Suprapubic skin (tissue), 4 donors: Measurements from ENCODE around the gene WNK2. TPM values are rescaled to one million over a fixed set of nuclear protein-coding genes. Genes with fewer than 3 reads are reported as not detected.

Experiments used
- DNase-seq, 2 donors: peaks; one replicate each; pipeline ENCODE4 v3.0.0-alpha.2; 2019; ENCODE audit warnings: low spot score in 2 of 2
- H3K27ac ChIP-seq: fragments of 200-600 bp; sonication (generic); one replicate; pipeline ENCODE4 v1.5.1; 2019
- H3K27me3 ChIP-seq: fragments of 200-600 bp; sonication (generic); one replicate; pipeline ENCODE4 v1.5.1; 2019
- H3K36me3 ChIP-seq: fragments of 200-600 bp; sonication (generic); one replicate; pipeline ENCODE4 v1.5.1; 2019
- H3K4me1 ChIP-seq: fragments of 200-600 bp; sonication (generic); one replicate; pipeline ENCODE4 v1.5.1; 2019
- H3K4me3 ChIP-seq: fragments of 200-600 bp; sonication (generic); one replicate; pipeline ENCODE4 v1.5.1; 2019; ENCODE audit warnings: mild to moderate bottlenecking
- H3K9me3 ChIP-seq: fragments of 200-600 bp; sonication (generic); one replicate; pipeline ENCODE4 v1.5.1; 2019
- CTCF ChIP-seq, 2 donors: fragments of 200-600 bp in 1 of 2; fragments of 450-650 bp in 1 of 2; sonication (generic) in 1 of 2; IDR thresholded peaks; one replicate each; pipeline ENCODE4 v1.5.1; 2016 to 2019; ENCODE audit warnings: antibody characterized with exemption in 2 of 2, mild to moderate bottlenecking in 1 of 2, moderate library complexity in 1 of 2
- EP300 ChIP-seq: sonication (generic); formaldehyde crosslinking; IDR thresholded peaks from one replicate; pipeline ENCODE4 v1.6.1; 2017; ENCODE audit warnings: antibody characterized with exemption
- POLR2A ChIP-seq, 2 donors: fragments of 450-650 bp; IDR thresholded peaks; one replicate each; pipeline ENCODE4 v1.6.1; 2017; ENCODE audit warnings: antibody characterized with exemption in 2 of 2, mild to moderate bottlenecking in 2 of 2, moderate library complexity in 2 of 2
- POLR2AphosphoS5 ChIP-seq, 3 donors: sonication (generic); formaldehyde crosslinking; IDR thresholded peaks; one replicate each; pipeline ENCODE4 v1.6.1; 2017; ENCODE audit warnings: antibody characterized with exemption in 3 of 3
- WGBS: methylation state at CpG from one replicate; pipeline ENCODE4 v1.1.5; 2018; 5-methylcytosine and 5-hydroxymethylcytosine counted together
- total RNA-seq, 4 donors: library from RNA; depleted of rRNA; stranded (reverse); fragments of >200 nt; gene quantifications; one replicate each; pipeline ENCODE4 v1.1.0, GENCODE V29; 2016

Gene WNK2
- total RNA-seq, 4 donors from 2014 or later, result 39.5 to 93.7 (median 45.3) TPM

- TF ChIP-seq POLR2AphosphoS5 (IDR thresholded peaks at IDR 0.05), result no peak
Measured at GRCh38 chr9:93325307-93326035, 141.5 kb downstream of the WNK2 start.

GRCh38 chr9:93326056-93326455 is 142.1 kb downstream of the WNK2 start:
- Histone ChIP-seq H3K4me3 (no peak overlapping the region), H3K9me3 (no peaks in the 10 kb centered on the region), H3K27me3 (peaks cover 3% of the 10 kb centered on the region), H3K4me1 (no peaks in the 10 kb centered on the region), H3K36me3 (no peaks in the 10 kb centered on the region), H3K27ac (no peak overlapping the region)
- TF ChIP-seq CTCF (IDR thresholded peaks at IDR 0.05), result no peak
- no peak for TF ChIP-seq POLR2A (IDR thresholded peaks at IDR 0.05)
- no peak for TF ChIP-seq EP300
- TF ChIP-seq POLR2AphosphoS5 (IDR thresholded peaks at IDR 0.05), result no peak
- DNase-seq, result no peak
- WGBS, result 85% methylated on average over 9 of the region's 9 CpGs

More at GRCh38 chr9:93325307-93326035, 141.5 kb downstream of the WNK2 start:
- no peaks in the 10 kb centered on the region for H3K9me3 ChIP-seq
- no peak for DNase-seq
- H3K36me3 ChIP-seq, result no peaks in the 10 kb centered on the region
- H3K4me3 ChIP-seq, result no peak overlapping the region
- peaks cover 3% of the 10 kb centered on the region for H3K27me3 ChIP-seq
- no peaks in the 10 kb centered on the region for H3K4me1 ChIP-seq
- H3K27ac ChIP-seq, result no peak overlapping the region
- 92% methylated on average over 9 of the region's 22 CpGs for WGBS

GRCh38 chr9:93326654-93327053 is 142.7 kb downstream of the WNK2 start:
- DNase-seq, result no peak
- TF ChIP-seq POLR2AphosphoS5 (IDR thresholded peaks at IDR 0.05) (no peak), EP300 (no peak), POLR2A (IDR thresholded peaks at IDR 0.05) (no peak), CTCF (IDR thresholded peaks at IDR 0.05) (no peak)
- Histone ChIP-seq H3K4me1 (no peaks in the 10 kb centered on the region), H3K27ac (no peak overlapping the region), H3K27me3 (peaks cover 3% of the 10 kb centered on the region), H3K36me3 (no peaks in the 10 kb centered on the region), H3K9me3 (no peaks in the 10 kb centered on the region), H3K4me3 (no peak overlapping the region)
- whole genome bisulfite sequencing, result 90% methylated on average over 13 of the region's 13 CpGs

GRCh38 chr9:93329629-93330280 is 145.8 kb downstream of the WNK2 start:
- Histone ChIP-seq H3K27me3 (no peaks in the 10 kb centered on the region), H3K4me3 (no peak overlapping the region), H3K4me1 (no peaks in the 10 kb centered on the region), H3K9me3 (no peaks in the 10 kb centered on the region), H3K27ac (no peak overlapping the region), H3K36me3 (no peaks in the 10 kb centered on the region)
- DNase-seq, result no peak
- WGBS, result 56% methylated on average over 7 of the region's 7 CpGs
- no peak for TF ChIP-seq POLR2A (IDR thresholded peaks at IDR 0.05)
- no peak for TF ChIP-seq POLR2AphosphoS5 (IDR thresholded peaks at IDR 0.05)
- no peak for TF ChIP-seq CTCF (IDR thresholded peaks at IDR 0.05)
- no peak for TF ChIP-seq EP300

DNA sequence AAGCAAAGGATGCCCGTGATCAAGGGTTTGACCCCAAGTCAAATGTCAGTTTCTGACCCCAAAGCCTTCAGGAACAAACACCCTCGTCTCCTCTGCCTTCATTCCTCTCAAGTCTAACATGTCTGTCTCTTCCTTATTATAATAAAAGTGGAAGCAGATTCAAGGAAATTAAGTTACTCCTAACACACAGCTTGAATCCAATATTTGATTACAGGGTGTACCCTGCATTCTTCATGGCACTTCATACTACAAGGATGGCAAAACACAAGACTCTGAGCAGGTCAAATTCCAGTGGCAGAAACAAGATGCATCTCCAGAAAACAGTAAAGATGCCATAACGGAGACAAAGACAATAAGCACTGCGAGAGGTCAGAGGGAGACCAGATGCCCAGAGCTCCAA is 148.4 kb downstream of the WNK2 start:
- H3K4me1 ChIP-seq, result no peaks in the 10 kb centered on the region
- no peaks in the 10 kb centered on the region for H3K27me3 ChIP-seq
- no peak for TF ChIP-seq EP300
- TF ChIP-seq CTCF (IDR thresholded peaks at IDR 0.05), result no peak
- no peak for TF ChIP-seq POLR2AphosphoS5 (IDR thresholded peaks at IDR 0.05)
- no peak for TF ChIP-seq POLR2A (IDR thresholded peaks at IDR 0.05)
- H3K9me3 ChIP-seq, result peaks cover 5% of the 10 kb centered on the region
- H3K4me3 ChIP-seq, result no peak overlapping the region
- H3K27ac ChIP-seq, result no peak overlapping the region
- no peak for DNase-seq
- WGBS, result 85% methylated on average over 4 of the region's 4 CpGs
- no peaks in the 10 kb centered on the region for H3K36me3 ChIP-seq
